ENCODE data around the gene FAM81A.

DNA sequence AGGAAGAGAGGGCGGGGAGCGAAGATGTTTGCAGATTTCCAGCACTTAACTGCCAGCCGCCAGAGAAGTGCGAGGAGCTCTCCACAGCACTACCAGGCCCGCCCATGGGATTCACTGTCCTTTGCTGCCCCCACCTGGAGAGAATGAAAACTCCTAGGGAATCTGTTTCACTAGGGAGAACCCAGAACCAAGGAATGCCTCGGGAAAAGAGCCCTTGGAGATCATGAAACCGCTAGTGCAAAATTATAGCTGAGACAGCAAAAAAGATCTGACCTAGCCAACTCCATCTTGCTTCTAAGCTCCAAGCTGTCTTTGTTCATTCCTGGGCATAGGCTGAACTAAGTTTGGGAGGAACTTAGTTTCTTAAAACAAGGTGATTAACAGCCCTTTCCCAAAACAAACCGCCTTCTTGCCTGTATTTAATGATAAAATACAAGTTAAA is 91.0 kb downstream of the FAM81A start:
- TF ChIP-seq, protein P1, sequence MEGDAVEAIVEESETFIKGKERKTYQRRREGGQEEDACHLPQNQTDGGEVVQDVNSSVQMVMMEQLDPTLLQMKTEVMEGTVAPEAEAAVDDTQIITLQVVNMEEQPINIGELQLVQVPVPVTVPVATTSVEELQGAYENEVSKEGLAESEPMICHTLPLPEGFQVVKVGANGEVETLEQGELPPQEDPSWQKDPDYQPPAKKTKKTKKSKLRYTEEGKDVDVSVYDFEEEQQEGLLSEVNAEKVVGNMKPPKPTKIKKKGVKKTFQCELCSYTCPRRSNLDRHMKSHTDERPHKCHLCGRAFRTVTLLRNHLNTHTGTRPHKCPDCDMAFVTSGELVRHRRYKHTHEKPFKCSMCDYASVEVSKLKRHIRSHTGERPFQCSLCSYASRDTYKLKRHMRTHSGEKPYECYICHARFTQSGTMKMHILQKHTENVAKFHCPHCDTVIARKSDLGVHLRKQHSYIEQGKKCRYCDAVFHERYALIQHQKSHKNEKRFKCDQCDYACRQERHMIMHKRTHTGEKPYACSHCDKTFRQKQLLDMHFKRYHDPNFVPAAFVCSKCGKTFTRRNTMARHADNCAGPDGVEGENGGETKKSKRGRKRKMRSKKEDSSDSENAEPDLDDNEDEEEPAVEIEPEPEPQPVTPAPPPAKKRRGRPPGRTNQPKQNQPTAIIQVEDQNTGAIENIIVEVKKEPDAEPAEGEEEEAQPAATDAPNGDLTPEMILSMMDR (IDR thresholded peaks at IDR 0.05) = peak; percentile 56 to 91 (median 82)
- no peak for TF ChIP-seq POLR2A (IDR thresholded peaks at IDR 0.05)
